Daoy (cell line): ENCODE results near the gene CASD1. TPM values are rescaled to one million over a fixed set of nuclear protein-coding genes. Genes with fewer than 3 reads are reported as not detected.

Source experiments
- DNase-seq: peaks from one replicate; pipeline ENCODE4 v3.0.0-alpha.2; 2015; ENCODE audit warnings: low read depth
- total RNA-seq: library from RNA; depleted of rRNA; stranded (reverse); fragments of >200 nt; shearing (Covaris generic); gene quantifications from 2 replicates; pipeline ENCODE4 v1.2.3, GENCODE V29; 2014; rRNA removed

CASD1 gene
- total RNA-seq, 1 experiment from 2014 or later: 15.5 TPM

DNA sequence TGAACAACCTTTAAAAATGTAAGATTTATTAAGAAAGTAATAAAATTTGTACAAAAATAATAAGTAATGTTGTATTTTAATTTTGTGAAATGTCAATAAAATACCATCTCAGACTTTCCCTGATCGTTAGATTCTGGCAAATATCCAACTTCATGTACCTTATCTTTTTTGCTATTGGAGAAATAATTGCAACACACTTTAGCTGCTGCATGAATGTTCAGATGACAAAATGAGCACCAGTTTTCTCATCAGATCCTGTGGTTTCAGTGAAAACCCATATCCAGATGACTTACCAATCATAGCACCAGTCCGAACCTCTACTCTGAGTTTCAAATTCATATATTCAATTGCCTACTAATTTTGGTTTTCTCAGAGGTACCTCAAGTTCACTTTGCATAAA lies 69.9 kb downstream of the CASD1 start:
- DNase-seq: no peak

- no peak for DNase-seq
These were observed 71.0 kb downstream of the CASD1 start for GRCh38 chr7:94580601-94581000.

- DNase-seq: no peak
These were observed 74.5 kb downstream of the CASD1 start for GRCh38 chr7:94584113-94584512.

DNA sequence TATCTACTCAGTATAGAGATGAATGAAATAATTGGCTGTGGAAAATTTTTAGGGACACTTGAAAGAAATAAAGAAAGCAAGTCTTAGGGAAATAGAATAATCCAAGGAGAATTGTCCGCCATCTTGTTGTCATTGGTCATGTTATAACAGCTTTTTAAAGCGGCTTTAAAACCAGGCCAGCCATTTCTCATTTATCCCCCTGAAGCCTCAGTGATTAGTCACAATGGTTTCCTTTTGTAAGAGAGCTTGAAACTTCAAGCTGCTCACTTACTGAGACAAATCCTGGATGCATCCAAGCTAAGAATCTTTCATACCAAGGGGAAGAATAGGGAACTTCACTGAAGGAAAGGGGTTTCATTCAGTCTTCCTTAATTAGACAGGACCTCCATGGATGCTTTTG lies 78.5 kb downstream of the CASD1 start:
- no peak for DNase-seq

- DNase-seq: no peak
These were observed 81.0 kb downstream of the CASD1 start for GRCh38 chr7:94590526-94591162.

DNA sequence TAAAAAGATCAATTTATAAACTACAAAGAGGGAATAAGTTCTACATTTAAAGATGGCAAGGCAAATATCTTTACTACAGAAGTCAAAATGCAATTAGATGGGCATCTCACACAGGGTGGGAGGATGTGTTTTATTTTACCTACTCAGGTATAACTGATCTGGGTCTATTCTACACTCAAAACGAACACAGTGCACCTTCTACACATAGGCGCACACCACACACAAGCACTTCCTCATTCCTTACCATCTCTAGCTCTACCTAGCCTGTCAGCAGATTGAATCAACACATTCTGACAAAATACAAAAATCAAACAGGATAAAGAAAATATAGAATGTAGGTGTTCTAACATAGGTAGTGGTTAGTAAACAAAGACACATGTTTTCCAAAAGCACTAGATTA lies 81.6 kb downstream of the CASD1 start:
- DNase-seq: no peak

DNA sequence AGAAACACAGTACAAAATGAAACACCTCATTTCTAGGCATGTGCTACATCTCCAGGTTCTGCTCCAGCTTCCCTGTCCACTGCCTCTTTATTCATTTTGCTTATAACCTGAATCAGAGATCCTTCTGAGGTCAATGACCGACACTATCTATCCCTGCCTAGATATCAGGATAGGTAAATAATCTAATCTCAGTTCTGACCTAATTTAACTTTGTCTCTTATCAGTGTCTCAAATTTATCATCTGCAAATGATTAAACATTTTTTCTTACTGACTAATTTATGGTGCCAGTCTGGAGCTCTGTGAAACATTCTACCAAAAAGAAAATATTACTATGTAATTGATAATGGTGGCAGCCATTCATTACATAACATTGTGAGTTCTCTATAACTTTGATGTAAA lies 85.3 kb downstream of the CASD1 start:
- DNase-seq: no peak

DNA sequence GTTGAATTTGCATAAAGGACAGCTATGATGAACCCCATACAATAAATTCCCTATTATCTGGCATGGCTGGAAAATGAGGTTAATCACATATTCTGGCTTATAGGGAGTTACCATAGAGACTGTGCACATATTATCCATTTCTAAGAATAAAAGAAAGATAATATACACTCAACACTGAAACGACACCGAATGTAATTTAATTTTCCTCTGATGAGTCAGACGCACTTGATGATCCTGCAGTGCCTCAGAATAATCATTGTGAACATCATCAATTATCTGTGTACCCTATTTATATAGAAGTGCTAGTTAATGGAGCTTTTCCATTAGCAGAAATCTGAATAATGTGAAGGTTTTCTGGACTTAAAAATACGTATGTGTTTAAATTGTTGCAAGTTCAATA lies 86.1 kb downstream of the CASD1 start:
- no peak for DNase-seq

GRCh38 chr7:94600267-94600666 lies 90.7 kb downstream of the CASD1 start:
- DNase-seq: no peak

GRCh38 chr7:94602181-94602580 lies 92.6 kb downstream of the CASD1 start:
- no peak for DNase-seq

DNA sequence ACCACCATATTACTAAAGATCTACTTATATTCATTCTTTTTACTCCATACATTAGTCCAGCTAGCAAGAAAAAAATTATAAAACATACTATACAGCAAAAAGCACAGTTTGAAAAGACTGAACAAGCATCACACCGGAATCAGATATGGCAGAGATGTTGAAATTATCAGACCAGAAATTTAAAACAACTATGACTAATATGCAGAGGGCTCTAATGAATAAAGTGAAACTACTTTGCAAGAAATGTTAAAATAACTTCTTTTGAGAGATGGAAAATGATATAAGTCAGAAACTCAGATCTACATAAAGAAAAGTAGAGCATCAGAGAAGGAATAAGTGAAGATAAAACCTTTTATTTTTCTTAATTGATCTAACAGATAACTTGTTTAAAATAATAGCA lies 95.4 kb downstream of the CASD1 start:
- DNase-seq: no peak

Other genes with a start within 250 kb of the CASD1 start
- gene COL1A2, start 114.9 kb upstream of the CASD1 start, total RNA-seq: 596 and 732 TPM in 2 replicates
- gene SGCE, start 146.3 kb downstream of the CASD1 start, total RNA-seq: 21.9 and 31.5 TPM in 2 replicates